Fibroblast of lung (primary cell): Measurements from ENCODE around the gene SDK1.

Experiments
- CTCF ChIP-seq, 2 donors: IDR thresholded peaks in 1 of 2; conservative IDR thresholded peaks in 1 of 2; 1 replicate in 1 of 2; 2 replicates in 1 of 2; pipeline ENCODE4 v1.5.1; 2011 to 2012; ENCODE audit warnings: low read length in 2 of 2, control low read depth in 1 of 2, inconsistent platforms in 1 of 2, low read depth in 1 of 2, mild to moderate bottlenecking in 1 of 2
- EZH2 ChIP-seq: IDR thresholded peaks from 2 replicates; pipeline ENCODE4 v1.5.1; 2012; ENCODE audit warnings: low read length, control low read depth, mild to moderate bottlenecking; ENCODE audit errors: missing control alignments

GRCh38 chr7:4260867-4261600 lies 960.0 kb downstream of the SDK1 start:
- no peak for TF ChIP-seq CTCF (conservative IDR thresholded peaks at IDR 0.05 in 1 of 2, IDR thresholded peaks at IDR 0.05 in 1 of 2; ENCODE audit: low read depth in 1 of 2, low read length in 2 of 2)
- no peak for TF ChIP-seq EZH2
